ENCODE data around the gene C16orf89.

- TF ChIP-seq POLR2A (IDR thresholded peaks at IDR 0.05; ENCODE audit: low read length): no peak
- no peak for TF ChIP-seq GATA1 (IDR thresholded peaks at IDR 0.05; ENCODE audit: low read depth, low read length)
These were observed 45.2 kb downstream of the C16orf89 start for GRCh38 chr16:5020551-5020950.
